Stimulated activated CD8-positive, alpha-beta memory T cell treated with anti-CD3 and anti-CD28 coated beads, Interleukin-12 subunit alpha, Interleukin-12 subunit beta, amount 100 ng/mL, for 1 hour (primary cell): Measurements from ENCODE around the gene ASTN2.
"Not testable (repeated sequence)": the region's sequence is repeated elsewhere in the genome, so short reads cannot be mapped to it uniquely, and the experiment has no call there.

Experiments used
- DNase-seq: peaks from one replicate; pipeline ENCODE4 v3.0.0-alpha.2; 2020; ENCODE audit warnings: low read depth

Gene ASTN2

GRCh38 chr9:116697362-116697761 is 717.5 kb downstream of the ASTN2 start:
- no peak for DNase-seq

GRCh38 chr9:116695438-116695837 is 719.4 kb downstream of the ASTN2 start:
- DNase-seq, result no peak

DNA sequence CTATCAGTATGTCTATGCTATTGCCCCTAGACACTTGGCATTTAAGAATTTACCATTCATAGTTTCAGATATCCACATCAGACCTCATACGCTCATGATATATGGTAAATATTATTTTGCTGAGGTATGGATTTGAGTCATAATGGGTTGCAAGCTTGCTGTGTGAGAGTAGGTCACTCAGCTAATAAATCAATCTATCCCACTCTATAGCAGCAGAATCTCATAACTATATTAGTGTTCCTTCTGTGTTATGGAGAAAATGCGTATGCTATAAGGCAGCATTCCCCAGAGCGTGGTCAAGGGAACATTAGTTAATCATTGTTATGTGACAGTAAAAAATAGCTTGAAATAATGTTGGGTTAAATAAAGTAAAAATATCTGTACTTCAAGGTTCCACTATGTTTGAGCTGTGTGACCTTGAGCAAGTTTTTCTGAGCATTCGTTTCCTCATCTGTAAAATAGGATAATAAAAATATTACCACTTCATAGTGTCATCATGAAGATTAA is 720.0 kb downstream of the ASTN2 start:
- no peak for DNase-seq

DNA sequence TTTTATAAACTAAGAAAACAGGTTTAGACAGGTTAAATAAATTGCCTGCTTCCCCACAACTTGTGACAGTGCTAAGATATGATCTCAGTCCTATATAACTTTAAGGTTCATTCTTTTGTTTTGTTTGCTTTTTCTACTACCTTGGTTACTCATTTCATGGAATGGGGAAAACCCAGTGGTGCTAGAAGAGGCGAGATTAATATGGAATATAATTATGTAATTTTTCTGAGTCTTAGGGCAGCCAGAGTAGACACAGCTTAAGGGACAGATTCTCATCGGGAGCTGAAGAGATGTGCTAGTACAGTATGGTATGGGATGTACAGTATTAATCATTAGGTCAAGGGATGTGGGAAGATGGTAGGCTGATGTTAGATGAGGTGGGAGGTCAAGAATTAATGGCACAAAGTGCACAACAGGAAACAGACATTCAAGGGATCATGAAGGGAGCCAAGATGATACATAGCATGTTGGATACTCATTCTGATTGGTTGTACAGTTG is 721.6 kb downstream of the ASTN2 start:
- no peak for DNase-seq

DNA sequence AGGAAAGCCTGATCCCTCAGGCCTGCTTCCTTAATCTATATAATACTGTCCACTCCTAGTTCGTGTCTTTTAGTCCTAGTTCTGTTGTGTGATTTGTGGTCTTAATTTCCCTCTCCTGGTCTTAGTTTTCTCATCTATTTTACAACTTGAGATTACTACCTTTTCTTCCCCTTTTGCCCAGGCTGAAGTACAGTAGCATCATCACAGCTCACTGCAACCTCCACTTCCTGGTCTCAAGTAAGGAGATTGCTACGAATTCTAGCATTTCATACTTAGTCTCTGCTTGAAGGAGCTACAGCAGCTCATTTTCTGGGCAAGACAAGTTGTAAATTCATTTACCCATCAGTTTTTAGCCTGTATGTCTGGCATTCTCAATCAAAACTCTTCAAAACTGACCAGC is 722.2 kb downstream of the ASTN2 start:
- no peak for DNase-seq

GRCh38 chr9:116691607-116692006 is 723.2 kb downstream of the ASTN2 start:
- no peak for DNase-seq

GRCh38 chr9:116690805-116691204 is 724.1 kb downstream of the ASTN2 start:
- DNase-seq, result not testable (repeated sequence)

GRCh38 chr9:116689486-116690032 is 725.3 kb downstream of the ASTN2 start:
- no peak for DNase-seq

DNA sequence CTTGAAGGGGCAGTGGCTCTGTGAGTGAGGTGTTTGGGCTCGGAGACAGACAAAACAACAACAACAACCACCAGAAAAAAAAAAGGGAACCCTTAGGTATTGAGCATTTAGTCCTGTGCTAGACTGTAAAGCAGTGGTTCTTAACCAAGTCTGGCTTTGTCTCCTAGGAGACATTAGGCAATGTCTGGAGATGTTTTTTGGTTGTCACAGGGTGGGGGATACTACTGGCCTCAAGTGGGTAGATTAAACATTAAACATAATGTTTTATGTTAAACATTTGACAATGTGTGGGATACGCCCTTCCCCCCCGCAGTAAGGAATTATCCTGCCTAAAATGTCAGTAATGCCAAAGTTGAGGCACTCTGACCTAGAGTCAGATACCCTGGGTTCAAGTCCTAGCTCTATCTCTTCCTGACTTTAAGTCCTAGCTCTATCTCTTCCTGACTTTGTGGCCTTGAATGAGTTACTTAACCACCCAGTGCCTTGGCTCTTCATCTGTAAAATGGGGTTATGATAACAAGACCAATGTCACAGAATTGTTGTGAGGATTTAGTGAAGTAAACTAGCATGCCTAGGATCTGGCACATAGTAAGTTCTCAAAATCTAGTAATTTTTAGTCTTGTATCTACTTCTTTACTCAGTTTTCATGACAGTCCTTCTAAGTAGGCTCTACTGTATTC is 725.9 kb downstream of the ASTN2 start:
- no peak for DNase-seq

- DNase-seq, result no peak
These were observed 727.1 kb downstream of the ASTN2 start for GRCh38 chr9:116687754-116688135.

GRCh38 chr9:116687074-116687753 is 727.6 kb downstream of the ASTN2 start, which contains the start of gene TRIM32:
TSS of gene TRIM32 (plus strand) at chr9:116687305. CDS start at chr9:116697743, 10,438 bp downstream.
- DNase-seq, result peak; percentile 89

GRCh38 chr9:116686693-116687073 is 728.2 kb downstream of the ASTN2 start:
- DNase-seq, result no peak

DNA sequence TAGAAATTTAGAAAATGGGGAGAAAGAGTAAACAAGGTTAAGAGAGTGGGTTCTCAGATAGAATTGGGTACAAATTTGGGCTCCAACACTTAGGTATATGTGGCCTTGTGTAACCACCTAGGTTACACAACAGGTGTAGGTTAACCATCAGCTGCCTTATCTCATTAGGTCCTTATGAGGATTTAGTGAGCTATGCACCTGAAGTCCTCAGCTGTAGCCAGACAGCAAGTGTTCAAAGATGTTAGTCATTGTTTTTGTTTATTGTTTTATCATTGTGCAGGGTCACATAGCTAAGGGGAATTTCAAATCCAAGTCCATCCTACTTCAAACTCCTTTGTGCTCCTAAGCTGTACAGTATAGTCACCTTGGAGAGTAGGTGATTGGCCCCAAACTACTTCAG is 728.7 kb downstream of the ASTN2 start:
- DNase-seq, result no peak

DNA sequence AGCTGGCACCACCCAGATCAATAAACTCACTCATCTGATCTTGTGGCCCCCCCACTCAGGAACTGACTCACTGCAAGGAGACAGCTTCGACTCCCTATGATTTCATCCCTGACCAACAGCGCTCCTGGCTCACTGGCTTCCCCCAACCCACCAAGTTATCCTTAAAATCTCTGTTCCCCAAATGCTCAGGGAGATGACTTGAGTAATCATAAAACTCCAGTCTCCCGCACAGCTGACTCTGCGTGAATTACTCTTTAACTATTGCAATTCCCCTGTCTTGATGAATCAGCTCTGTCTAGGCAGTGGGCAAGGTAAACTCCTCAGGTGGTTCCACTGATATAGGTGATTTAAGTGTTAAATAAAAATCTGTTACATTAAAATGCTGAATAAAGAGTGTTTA is 729.7 kb downstream of the ASTN2 start:
- no peak for DNase-seq

- no peak for DNase-seq
These were observed 731.3 kb downstream of the ASTN2 start for GRCh38 chr9:116683535-116683934.

DNA sequence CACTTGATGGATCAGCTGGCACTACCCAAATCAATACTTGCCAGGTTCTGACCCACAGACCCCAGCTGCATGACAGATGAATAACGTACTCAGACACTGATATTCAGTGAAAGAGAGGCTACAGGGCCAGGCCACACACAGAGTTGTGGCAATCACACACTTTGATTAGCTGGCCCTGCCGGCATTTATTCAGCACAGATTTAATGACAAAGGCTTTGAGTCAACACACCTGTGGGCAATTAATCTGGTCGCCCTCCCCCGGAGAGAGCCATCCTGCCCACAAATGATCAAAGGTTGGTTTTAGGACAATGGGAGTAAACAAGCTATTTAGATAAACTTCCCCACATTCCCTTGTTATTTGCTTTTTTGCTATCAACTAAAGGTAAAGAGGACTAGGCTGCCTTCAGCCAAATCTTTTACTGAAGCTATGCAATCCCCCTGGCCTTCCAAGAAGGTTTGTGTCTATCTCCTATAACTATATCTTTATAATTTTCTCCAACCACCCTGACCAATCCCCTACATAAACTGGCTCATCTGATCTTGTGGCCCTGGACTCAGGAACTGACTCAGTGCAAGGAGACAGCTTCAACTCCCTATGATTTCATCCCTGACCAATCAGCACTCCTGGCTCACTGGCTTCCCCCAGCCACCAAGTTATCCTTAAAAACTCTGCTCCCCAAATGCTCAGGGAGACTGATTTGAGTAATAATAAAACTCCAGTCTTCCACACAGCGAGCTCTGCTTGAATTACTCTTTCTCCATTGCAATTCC is 740.5 kb downstream of the ASTN2 start:
- DNase-seq, result no peak

- no peak for DNase-seq
These were observed 741.5 kb downstream of the ASTN2 start for GRCh38 chr9:116673375-116673774.

- DNase-seq, result no peak
These were observed 743.3 kb downstream of the ASTN2 start for GRCh38 chr9:116671605-116672004.

DNA sequence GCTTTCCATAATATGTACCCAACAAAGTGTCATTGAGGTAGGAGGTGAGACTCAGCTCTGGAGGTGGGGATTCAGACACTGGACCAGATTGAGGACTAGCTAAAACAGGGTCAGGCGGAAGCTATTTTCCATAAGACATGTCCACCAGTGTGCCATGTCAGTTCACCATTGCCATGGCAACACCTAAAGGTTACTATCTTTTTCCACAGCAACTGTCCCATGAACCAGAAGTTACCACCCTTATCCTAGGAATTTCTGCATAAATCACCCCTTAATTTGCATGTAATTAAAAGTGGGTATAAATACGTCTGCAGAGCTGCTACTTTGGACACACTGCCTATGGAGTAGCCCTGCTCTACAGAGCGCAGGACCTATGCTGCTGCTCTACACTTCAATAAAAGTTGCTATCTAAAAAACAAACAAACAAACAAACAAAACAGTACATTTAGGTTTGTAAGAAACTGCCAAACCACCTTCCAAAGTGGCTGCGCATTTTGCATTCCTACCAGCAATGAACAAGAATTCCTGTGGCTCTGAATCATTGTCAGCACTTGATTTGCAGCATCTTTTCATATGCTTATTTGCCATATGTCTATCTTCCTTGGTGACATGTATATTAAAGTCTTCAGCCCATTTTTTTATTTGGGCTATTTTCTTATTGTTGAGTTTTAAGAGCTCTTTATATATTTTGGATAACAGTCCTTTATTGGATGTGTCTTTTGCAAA is 745.7 kb downstream of the ASTN2 start:
- DNase-seq, result no peak

DNA sequence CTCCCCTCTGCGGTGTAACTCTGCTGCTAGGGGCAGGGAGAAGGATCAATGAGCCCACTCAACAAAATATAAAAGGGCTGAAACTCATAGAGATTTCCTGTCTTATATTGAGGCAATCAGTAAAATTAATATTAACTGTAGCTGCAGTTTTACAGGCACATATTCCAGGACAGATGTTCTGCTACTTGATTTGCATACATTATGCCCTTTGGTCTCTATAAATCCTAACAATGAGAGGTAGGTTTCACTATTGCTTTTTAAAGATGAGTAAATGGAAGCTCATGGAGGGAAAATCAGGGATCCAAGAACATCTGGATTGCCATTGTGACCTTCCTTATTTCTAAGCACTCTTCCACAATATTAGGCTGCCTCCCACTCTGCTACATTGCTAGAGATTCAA is 751.3 kb downstream of the ASTN2 start:
- no peak for DNase-seq

DNA sequence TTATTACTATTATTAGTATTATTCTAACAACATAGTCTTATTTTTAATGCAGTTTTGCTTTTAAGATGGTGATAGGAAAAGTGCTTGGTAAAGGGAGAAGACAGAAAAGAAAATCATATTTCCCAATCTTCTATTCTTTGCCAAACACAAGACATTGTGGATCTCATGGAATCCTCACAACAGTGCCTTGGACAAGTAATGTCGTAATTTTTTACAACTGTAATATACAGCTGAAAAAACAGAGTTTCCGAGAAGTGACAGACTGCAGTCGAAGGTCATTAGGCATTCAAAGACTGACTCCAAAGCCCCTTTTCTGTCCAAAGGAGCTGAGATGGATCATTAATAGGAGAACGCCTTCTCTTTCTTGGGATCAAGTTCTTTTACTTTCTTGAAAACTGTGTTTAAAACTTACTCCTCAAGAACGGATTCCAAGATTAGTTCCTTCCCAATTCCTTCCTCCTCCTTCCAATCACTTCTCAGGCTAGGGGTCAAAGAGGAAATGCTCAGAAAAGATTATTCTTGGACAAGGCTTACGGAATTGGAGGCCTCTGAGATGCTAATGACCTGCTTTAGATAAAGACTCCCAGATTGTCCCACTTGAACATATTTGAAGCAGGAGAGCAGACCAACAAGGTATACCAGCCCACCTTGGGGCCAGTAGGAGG is 752.1 kb downstream of the ASTN2 start:
- no peak for DNase-seq
